Measurements from ENCODE around the gene USP6NL.

GRCh38 chr10:11406746-11407145 lies 204.7 kb downstream of the USP6NL start:
- TF ChIP-seq CTCF (IDR thresholded peaks at IDR 0.05): no peak
- TF ChIP-seq JUND (IDR thresholded peaks at IDR 0.05): no peak
- no peak for TF ChIP-seq GABPA (IDR thresholded peaks at IDR 0.05; ENCODE audit: low read depth)
- no peak for TF ChIP-seq MAX (IDR thresholded peaks at IDR 0.05; ENCODE audit: low read depth)
- TF ChIP-seq TCF12 (IDR thresholded peaks at IDR 0.05): no peak
- TF ChIP-seq RAD21 (IDR thresholded peaks at IDR 0.05; ENCODE audit: low read length): no peak
- TF ChIP-seq REST (IDR thresholded peaks at IDR 0.05; ENCODE audit: low read depth, low read length): no peak
- no peak for TF ChIP-seq USF2 (IDR thresholded peaks at IDR 0.05; ENCODE audit: borderline replicate concordance, low read depth, low read length)
- TF ChIP-seq NRF1 (IDR thresholded peaks at IDR 0.05; ENCODE audit: low read depth, low read length): no peak
- no peak for TF ChIP-seq PBX3 (IDR thresholded peaks at IDR 0.05)
- no peak for TF ChIP-seq ELF1 (IDR thresholded peaks at IDR 0.05)
- TF ChIP-seq EP300 (IDR thresholded peaks at IDR 0.05; ENCODE audit: borderline replicate concordance in 1 of 2, low read depth in 1 of 2, low read length in 1 of 2): no peak
- no peak for TF ChIP-seq RXRA (IDR thresholded peaks at IDR 0.05; ENCODE audit: borderline replicate concordance, low read depth)
